CD14-positive monocyte (primary cell): ENCODE measurements around the gene ALAD. TPM values are rescaled to one million over a fixed set of nuclear protein-coding genes. Genes with fewer than 3 reads are reported as not detected.

Experiments used
- DNase-seq, 3 donors: peaks; one replicate each; pipeline ENCODE4 v3.0.0-alpha.2; 2011 to 2022
- H2AFZ ChIP-seq: 2 replicates; pipeline ENCODE4 v1.6.0; 2012; ENCODE audit warnings: mild to moderate bottlenecking, low read depth, low read length, inconsistent platforms; ENCODE audit not compliant: insufficient read depth, poor library complexity, severe bottlenecking
- H3K27ac ChIP-seq, 2 donors: 1 replicate in 1 of 2; 2 replicates in 1 of 2; pipeline ENCODE4 v1.5.1; 2012 to 2013; ENCODE audit warnings: low read length in 2 of 2, control low read depth in 1 of 2, inconsistent platforms in 1 of 2, low read depth in 1 of 2, mild to moderate bottlenecking in 1 of 2
- H3K27me3 ChIP-seq, 2 donors: one replicate each; pipeline versions ENCODE4 v1.6.0 to v1.6.1; 2011 to 2013; ENCODE audit warnings: low read length in 2 of 2; ENCODE audit not compliant: control insufficient read depth in 2 of 2, insufficient read depth in 2 of 2
- H3K36me3 ChIP-seq, 2 donors: replicated peaks in 1 of 2; 1 replicate in 1 of 2; 2 replicates in 1 of 2; pipeline versions ENCODE4 v1.5.1 to v1.6.1; 2012 to 2013; ENCODE audit warnings: low read length in 2 of 2, control low read depth in 1 of 2, inconsistent platforms in 1 of 2, mild to moderate bottlenecking in 1 of 2; ENCODE audit not compliant: insufficient read depth in 2 of 2, control insufficient read depth in 1 of 2
- H3K4me1 ChIP-seq, 2 donors: 1 replicate in 1 of 2; 2 replicates in 1 of 2; pipeline versions ENCODE4 v1.5.1 to v1.6.1; 2012 to 2013; ENCODE audit warnings: low read length in 2 of 2, control low read depth in 1 of 2, inconsistent platforms in 1 of 2, mild to moderate bottlenecking in 1 of 2, moderate library complexity in 1 of 2; ENCODE audit not compliant: insufficient read depth in 2 of 2, control insufficient read depth in 1 of 2
- H3K4me2 ChIP-seq: replicated peaks from 2 replicates; pipeline ENCODE3; 2012; ENCODE audit warnings: low read length, moderate library complexity, mild to moderate bottlenecking; ENCODE audit not compliant: poor library complexity, severe bottlenecking; ENCODE audit errors: extremely low read depth
- H3K4me3 ChIP-seq, 3 experiments: fragments of 200-600 bp in 1 of 3; sonication (generic) in 1 of 3; replicated peaks in 1 of 3; 1 replicate in 2 of 3; 2 replicates in 1 of 3; pipeline ENCODE4 v1.5.1; 2011 to 2013; ENCODE audit warnings: low read length in 3 of 3, mild to moderate bottlenecking in 3 of 3, control low read depth in 2 of 3, low read depth in 2 of 3, inconsistent platforms in 1 of 3, moderate library complexity in 1 of 3
- H3K79me2 ChIP-seq: 2 replicates; pipeline ENCODE4 v1.6.0; 2012; ENCODE audit warnings: mild to moderate bottlenecking, control low read depth, inconsistent platforms, low read length, moderate library complexity; ENCODE audit not compliant: insufficient read depth
- H3K9ac ChIP-seq: 2 replicates; pipeline ENCODE4 v1.6.0; 2017; ENCODE audit warnings: low read length, mild to moderate bottlenecking; ENCODE audit not compliant: insufficient read depth, poor library complexity, severe bottlenecking
- H3K9me3 ChIP-seq, 2 donors: replicated peaks in 1 of 2; 1 replicate in 1 of 2; 2 replicates in 1 of 2; pipeline versions ENCODE4 v1.5.1 to v1.6.1; 2012 to 2013; ENCODE audit warnings: low read length in 2 of 2, control low read depth in 1 of 2; ENCODE audit not compliant: control insufficient read depth in 1 of 2, insufficient read depth in 1 of 2
- H4K20me1 ChIP-seq: 2 replicates; pipeline ENCODE4 v1.6.0; 2012; ENCODE audit warnings: mild to moderate bottlenecking, low read length, control low read depth, moderate library complexity; ENCODE audit not compliant: insufficient read depth
- H3K27ac Mint-ChIP-seq, 7 donors: one replicate each; pipeline ENCODE4 v1.8.0; 2020; ENCODE audit warnings: mild to moderate bottlenecking in 7 of 7, mixed read lengths in 7 of 7, moderate library complexity in 6 of 7, inconsistent platforms in 2 of 7
- H3K27me3 Mint-ChIP-seq, 3 donors: one replicate each; pipeline ENCODE4 v1.8.0; 2021 to 2022; ENCODE audit warnings: low read depth in 3 of 3, mild to moderate bottlenecking in 3 of 3, mixed read lengths in 3 of 3, moderate library complexity in 3 of 3, inconsistent platforms in 1 of 3
- H3K36me3 Mint-ChIP-seq, 2 donors: one replicate each; pipeline ENCODE4 v1.8.0; 2020; ENCODE audit warnings: mixed read lengths in 2 of 2, inconsistent platforms in 1 of 2, mild to moderate bottlenecking in 1 of 2
- H3K4me1 Mint-ChIP-seq: one replicate; pipeline ENCODE4 v1.8.0; 2020; ENCODE audit warnings: mild to moderate bottlenecking, mixed read lengths
- H3K4me3 Mint-ChIP-seq, 2 donors: one replicate each; pipeline ENCODE4 v1.8.0; 2020; ENCODE audit warnings: mild to moderate bottlenecking in 2 of 2, mixed read lengths in 2 of 2, moderate library complexity in 1 of 2
- H3K9me3 Mint-ChIP-seq, 7 donors: one replicate each; pipeline ENCODE4 v1.8.0; 2020 to 2022; ENCODE audit warnings: mixed read lengths in 7 of 7, mild to moderate bottlenecking in 6 of 7, moderate library complexity in 6 of 7, inconsistent platforms in 2 of 7
- CTCF ChIP-seq: fragments of 200-600 bp; IDR thresholded peaks from one replicate; pipeline ENCODE4 v1.8.0; 2022; ENCODE audit warnings: antibody characterized with exemption, mild to moderate bottlenecking
- WGBS: methylation state at CpG from one replicate; pipeline ENCODE4 v1.1.5; 2013; ENCODE audit warnings: missing lambda C conversion rate; ENCODE audit not compliant: insufficient coverage; 5-methylcytosine and 5-hydroxymethylcytosine counted together
- intact Hi-C, 2 donors: fragments of 100-400 bp; cut with micrococcal nuclease; formaldehyde crosslinking; loops; one replicate each; pipeline versions ENCODE4 v1.15.0 to v1.15.1; 2023
- polyA plus RNA-seq, 3 donors: library from polyadenylated mRNA; depleted of rRNA in 1 of 3; unstranded in 2 of 3; stranded (reverse) in 1 of 3; fragments of 300-500 nt in 2 of 3; fragments of >200 nt in 1 of 3; fragmentation: Illumina TruSeq in 2 of 3; gene quantifications; 1 replicate in 2 of 3; 2 replicates in 1 of 3; pipeline ENCODE4 v1.2.3, GENCODE V29; 2012 to 2021

Gene ALAD
- polyA plus RNA-seq, 3 donors: 17.1 to 24.6 (median 20.9) TPM

- peaks cover 15 to 21% of the 10 kb centered on the region in 2 donors for H3K36me3 Mint-ChIP-seq
- Histone ChIP-seq H4K20me1 (no peaks in the 10 kb centered on the region), H3K4me2 (peak overlapping the region; percentile 84), H3K79me2 (peaks cover 28% of the 10 kb centered on the region), H2AFZ (peak overlapping the region; percentile 88), H3K27me3 (no peaks in the 10 kb centered on the region), H3K9me3 (no peaks in the 10 kb centered on the region), H3K4me3 (peak overlapping the region; percentile 77 to 93 (median 88)), H3K9ac (peak overlapping the region; percentile 84), H3K36me3 (peaks cover 15 to 18% of the 10 kb centered on the region in 2 donors), H3K4me1 (peaks cover 25 to 27% of the 10 kb centered on the region in 2 donors), H3K27ac (peak overlapping the region; percentile 92 to 93)
- no peaks in the 10 kb centered on the region for H3K27me3 Mint-ChIP-seq
- WGBS: 0% methylated on average over 20 of the region's 20 CpGs
- no peaks in the 10 kb centered on the region for H3K9me3 Mint-ChIP-seq
- intact Hi-C loops: loop anchor here (5.0 to 10.0 kb wide), 3 partner anchors 65 to 172 kb away; partner anchors contain the start of genes BSPRY (in 1 of the 2), CDC26 (in 1 of the 2), PRPF4 (in 1 of the 2) and WDR31 (in 1 of the 2)
- H3K4me1 Mint-ChIP-seq: peaks cover 25% of the 10 kb centered on the region
- no peak for DNase-seq
- no peak for TF ChIP-seq CTCF
- H3K27ac Mint-ChIP-seq: peak overlapping the region; percentile 99 to 100 (median 100)
- H3K4me3 Mint-ChIP-seq: peak overlapping the region; percentile 97 to 98
Measured at GRCh38 chr9:113409883-113410206, 8.8 kb upstream of the ALAD start.

GRCh38 chr9:113409481-113409880, 8.4 kb upstream of the ALAD start:
- peaks cover 15 to 18% of the 10 kb centered on the region in 2 donors for H3K36me3 ChIP-seq
- peak overlapping the region; percentile 77 to 93 (median 88) for H3K4me3 ChIP-seq
- no peaks in the 10 kb centered on the region for H3K9me3 Mint-ChIP-seq
- peaks cover 15 to 21% of the 10 kb centered on the region in 2 donors for H3K36me3 Mint-ChIP-seq
- H3K79me2 ChIP-seq: peaks cover 28% of the 10 kb centered on the region
- H3K27ac ChIP-seq: peak overlapping the region; percentile 92 to 93
- H2AFZ ChIP-seq: peak overlapping the region; percentile 88
- no peaks in the 10 kb centered on the region for H3K27me3 Mint-ChIP-seq
- no peaks in the 10 kb centered on the region for H4K20me1 ChIP-seq
- DNase-seq: no peak
- no peaks in the 10 kb centered on the region for H3K9me3 ChIP-seq
- peak overlapping the region; percentile 97 to 98 for H3K4me3 Mint-ChIP-seq
- H3K4me2 ChIP-seq: peak overlapping the region; percentile 84
- H3K4me1 Mint-ChIP-seq: peaks cover 29% of the 10 kb centered on the region
- 59% methylated on average over 5 of the region's 10 CpGs for WGBS
- intact Hi-C loops: loop anchor here in 1 of 2 donors (10.0 kb wide), 1 partner anchor 65 kb away; the partner anchor contains the start of genes BSPRY and WDR31
- H3K4me1 ChIP-seq: peaks cover 29 to 31% of the 10 kb centered on the region in 2 donors
- TF ChIP-seq CTCF: no peak
- no peaks in the 10 kb centered on the region for H3K27me3 ChIP-seq
- H3K27ac Mint-ChIP-seq: peak overlapping the region; percentile 99 to 100 (median 100)
- H3K9ac ChIP-seq: peak overlapping the region; percentile 84
